UCSD-AML1 (cell line): ENCODE results near the gene DLG2.
A peak's percentile ranks its signal among the peaks of the same experiment; 100 is the strongest.

Source experiments
- DNase-seq: peaks from one replicate; lab custom pipeline; 2025; ENCODE audit not compliant: unreplicated experiment; lab: John Stamatoyannopoulos, UW

DLG2 gene

GRCh38 chr11:83909579-83910534, 1717.3 kb downstream of the DLG2 start:
- DNase-seq = no peak

DNA sequence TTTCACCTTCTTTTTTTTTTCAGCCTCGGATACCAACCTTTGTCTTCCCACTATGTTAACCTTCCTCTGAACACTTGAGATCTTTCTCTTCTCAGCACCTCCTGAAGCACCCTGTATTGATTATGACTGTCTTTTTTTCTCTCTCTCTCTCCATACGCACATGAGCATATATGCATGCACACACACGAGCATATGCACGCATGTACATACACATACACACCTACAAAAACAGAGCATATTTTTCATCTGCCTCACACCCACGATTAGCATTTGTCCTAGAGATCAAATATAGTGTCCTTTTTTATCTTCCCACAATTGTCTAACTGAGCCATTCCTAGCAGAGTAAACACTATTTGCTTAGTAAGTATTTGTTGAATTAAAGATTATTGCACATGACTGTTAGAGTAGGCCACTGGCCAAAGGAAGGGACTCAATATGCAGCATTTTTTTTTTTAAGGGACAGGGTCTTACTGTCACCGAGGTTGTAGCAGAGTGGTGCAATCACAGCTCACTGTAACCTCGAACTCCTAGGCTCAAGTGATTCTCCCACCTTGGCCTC, 1718.8 kb downstream of the DLG2 start:
- DNase-seq = no peak

DNA sequence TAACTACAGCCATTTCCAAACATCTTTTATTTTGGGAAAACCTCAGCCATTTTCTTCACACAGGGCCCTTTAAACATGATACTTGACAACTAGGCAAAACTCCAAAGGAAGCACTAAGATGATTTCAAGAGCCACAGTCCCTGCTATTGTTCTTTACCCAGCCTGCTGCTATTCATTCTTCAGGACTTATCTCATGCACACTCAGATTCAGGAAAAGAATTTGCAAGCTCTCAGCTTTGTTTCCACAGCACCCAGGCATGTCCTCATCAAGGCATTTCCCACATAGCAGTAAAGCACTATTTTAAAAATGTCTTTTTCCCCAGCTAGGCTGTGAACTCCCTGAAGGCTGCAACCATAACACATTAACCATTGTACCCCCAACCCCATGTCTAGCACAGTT, 1731.6 kb downstream of the DLG2 start:
- DNase-seq = no peak

- DNase-seq = no peak
Observed at GRCh38 chr11:83881428-83881827, 1745.7 kb downstream of the DLG2 start.

DNA sequence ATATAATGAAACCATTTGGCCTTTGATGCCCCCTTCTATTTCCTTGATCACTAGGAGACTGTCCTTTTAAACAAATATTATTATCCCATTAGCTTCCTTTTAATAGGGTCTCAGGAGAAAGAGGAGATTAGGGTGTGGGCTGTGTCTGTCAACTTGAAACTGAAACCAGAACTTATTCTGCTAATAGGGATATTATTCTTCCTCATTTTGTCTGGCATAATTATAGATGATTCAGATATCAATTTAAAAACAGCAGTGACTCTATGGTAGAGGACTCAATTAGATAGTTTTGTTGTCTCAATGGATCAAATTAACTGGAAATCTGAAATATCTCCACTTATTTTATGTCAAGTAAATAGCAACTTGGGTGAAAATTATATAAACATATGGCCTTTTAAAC, 1756.1 kb downstream of the DLG2 start:
- no peak for DNase-seq

GRCh38 chr11:83866655-83867054, 1760.5 kb downstream of the DLG2 start:
- no peak for DNase-seq

DNA sequence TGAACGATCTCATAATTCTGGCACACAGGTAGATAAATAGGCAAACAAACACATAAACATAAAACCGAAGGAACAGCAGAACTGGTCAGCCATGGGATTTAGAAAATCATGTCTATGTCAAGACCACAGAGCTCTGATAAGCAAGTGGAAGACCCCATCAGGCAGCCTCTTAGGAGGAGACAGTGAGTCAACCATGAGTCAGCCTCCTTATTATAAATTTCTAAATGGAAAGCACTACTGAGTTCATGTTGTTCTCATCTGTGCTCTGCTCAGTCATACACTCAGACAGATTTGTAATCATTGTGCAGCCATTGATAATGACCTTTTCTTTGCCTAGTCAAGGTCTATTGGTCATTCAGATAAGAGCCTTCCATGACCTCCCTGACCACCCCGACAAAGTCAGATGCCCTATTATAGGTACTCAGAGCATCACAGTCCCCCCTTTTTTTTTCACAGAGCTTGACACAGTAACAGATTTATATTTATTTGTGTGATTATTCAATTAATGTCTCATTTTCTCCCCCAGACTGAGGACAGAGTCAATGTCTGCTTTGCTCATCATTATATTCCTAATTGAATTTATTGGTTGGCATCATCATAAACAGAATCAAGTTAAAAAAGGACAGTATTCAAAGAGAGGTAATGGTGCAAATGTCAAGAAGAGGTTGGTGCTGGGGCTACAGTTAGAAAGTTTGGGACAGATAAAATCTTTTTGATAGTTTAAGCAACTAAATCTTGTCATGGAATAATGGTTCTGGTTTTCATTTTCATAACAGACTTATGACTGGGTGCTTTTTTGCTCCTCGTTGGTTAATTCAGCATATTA, 1761.3 kb downstream of the DLG2 start:
- DNase-seq = no peak

- DNase-seq = no peak
Observed at GRCh38 chr11:83864412-83865057, 1762.6 kb downstream of the DLG2 start.

DNA sequence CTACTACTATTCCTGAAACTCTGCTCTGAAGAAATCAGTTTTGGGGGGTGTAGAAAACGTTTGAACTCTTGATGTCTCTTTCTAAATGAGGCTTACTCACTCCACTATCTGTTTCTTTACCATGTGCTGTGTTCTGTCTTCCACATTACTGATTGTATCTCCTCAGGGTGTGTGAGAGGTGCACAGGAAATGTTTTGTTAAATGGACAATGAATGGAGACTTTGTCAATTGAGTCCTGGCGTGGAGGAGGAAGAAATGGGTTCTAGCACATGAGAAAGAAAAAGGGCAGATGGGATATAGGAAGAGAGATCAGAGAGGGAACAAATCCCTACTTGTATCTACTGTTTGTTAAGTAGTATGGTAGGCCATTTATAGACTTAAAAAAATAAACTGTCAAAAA, 1763.9 kb downstream of the DLG2 start:
- no peak for DNase-seq

GRCh38 chr11:83862691-83863090, 1764.5 kb downstream of the DLG2 start:
- DNase-seq = no peak

DNA sequence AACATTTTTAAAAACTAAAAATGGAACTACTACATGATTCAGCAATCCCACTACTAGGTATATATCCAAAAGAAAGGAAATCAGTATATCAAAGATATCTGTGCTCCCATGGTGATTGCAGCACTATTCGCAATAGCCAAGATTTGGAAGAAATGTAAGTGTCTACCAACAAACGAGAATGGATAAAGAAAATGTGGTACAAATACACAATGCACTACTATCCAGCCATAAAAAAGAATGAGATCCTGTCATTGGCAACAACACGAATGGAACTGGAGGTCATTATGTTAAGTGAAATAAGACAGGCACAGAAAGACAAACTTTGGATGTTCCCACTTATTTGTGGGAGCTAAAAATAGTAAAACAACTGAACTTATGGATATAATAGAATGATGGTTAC, 1765.1 kb downstream of the DLG2 start:
- DNase-seq = no peak

DNA sequence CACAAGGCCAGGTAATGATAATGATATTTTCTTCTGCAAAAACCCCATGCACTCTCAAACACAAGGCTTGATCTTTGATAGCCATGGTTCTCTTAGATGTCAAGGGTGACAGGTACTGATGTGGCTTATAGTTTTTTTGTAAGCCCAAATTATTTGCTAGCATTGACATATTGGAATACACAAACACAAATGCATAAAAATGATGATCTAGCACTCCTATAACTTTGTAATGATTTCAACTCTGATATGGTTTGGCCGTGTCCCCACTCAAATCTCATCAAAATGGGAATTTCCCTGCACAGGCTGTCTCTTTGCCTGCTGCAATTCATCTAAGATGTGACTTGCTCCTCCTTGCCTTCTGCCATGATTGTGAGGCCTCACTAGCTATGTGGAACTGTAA, 1768.5 kb downstream of the DLG2 start:
- DNase-seq = no peak

- DNase-seq = no peak
Observed at GRCh38 chr11:83855237-83855636, 1771.9 kb downstream of the DLG2 start.

GRCh38 chr11:83852775-83853442, 1774.2 kb downstream of the DLG2 start:
- no peak for DNase-seq

- no peak for DNase-seq
Observed at GRCh38 chr11:83852012-83852411, 1775.1 kb downstream of the DLG2 start.

DNA sequence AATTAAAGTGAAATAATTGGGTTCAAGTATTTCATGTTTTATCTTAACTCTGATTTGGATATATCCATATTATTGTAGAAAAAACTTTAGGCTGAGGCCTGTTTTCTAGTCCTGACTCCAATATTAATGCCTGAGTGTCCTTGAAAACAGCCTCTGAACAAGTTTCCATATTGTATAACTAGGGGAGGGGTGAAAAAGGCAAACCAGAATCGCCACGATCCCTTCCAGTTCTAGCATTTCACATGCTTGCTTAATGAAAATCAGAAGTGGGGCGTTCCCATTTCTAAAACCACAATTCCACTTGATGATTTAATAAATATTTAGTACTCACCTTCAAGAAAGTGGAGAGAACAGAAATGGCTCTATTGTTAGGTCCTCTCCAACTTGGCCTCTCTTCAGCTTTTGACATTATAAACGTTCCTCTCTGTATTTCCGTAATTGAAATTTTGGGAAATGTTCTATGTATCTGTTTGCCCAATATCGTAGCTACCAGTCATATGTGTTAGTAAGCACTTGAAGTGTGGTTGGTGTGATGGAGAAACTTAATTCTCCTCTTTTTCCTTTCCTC, 1779.6 kb downstream of the DLG2 start:
- DNase-seq = no peak

GRCh38 chr11:83845797-83846196, 1781.3 kb downstream of the DLG2 start:
- DNase-seq = no peak

DNA sequence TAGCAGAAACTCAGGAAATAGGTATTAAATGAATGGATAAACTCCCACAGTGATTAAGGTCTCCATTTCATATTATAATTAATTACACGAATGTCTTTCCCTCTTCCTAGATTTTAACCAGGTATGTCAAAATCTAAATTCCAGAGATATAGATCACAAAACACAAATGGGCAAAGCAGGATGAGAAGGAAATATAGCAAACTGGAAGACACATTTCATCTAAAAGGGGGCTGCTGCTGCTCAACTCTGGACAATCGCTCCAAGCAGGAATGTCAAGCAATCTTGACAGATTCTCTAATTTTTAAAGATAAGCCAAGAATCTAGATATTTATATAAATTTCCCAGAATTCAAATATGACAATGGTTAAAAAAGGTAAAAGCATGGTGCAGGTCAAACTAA, 1786.8 kb downstream of the DLG2 start:
- no peak for DNase-seq

GRCh38 chr11:83836883-83837654, 1790.1 kb downstream of the DLG2 start:
- peak; percentile 16 for DNase-seq

- no peak for DNase-seq
Observed at GRCh38 chr11:83836065-83836464, 1791.1 kb downstream of the DLG2 start.
